Right ventricle myocardium inferior (tissue), 1 donor: ENCODE results near the gene MED6. TPM values are rescaled to one million over a fixed set of nuclear protein-coding genes. Genes with fewer than 3 reads are reported as not detected.

ENCODE experiments used
- ATAC-seq: fragments of 200-7000 bp; cut with Tn5 transposase; one replicate; pipeline ENCODE4 v1.9.1; 2020; ENCODE audit warnings: mild to moderate bottlenecking, moderate library complexity
- DNase-seq: peaks from one replicate; pipeline ENCODE4 v3.0.0; 2021; ENCODE audit errors: missing footprints
- intact Hi-C: fragments of 100-400 bp; cut with DNase I; formaldehyde crosslinking; loops from one replicate; pipeline ENCODE4 v1.11.0; 2022
- long read RNA-seq: library from polyadenylated mRNA; unstranded; transcript quantifications from one replicate; pipeline ENCODE4 v2.0.0, GENCODE V29; 2021
- total RNA-seq: library from RNA; stranded (reverse); fragmentation: NEBNext Ultra II Directional; extraction: Animal tissue kit (Norgen Biotek cat#: 25700); gene quantifications from one replicate; pipeline ENCODE4 v1.2.1, GENCODE V29; 2021
- donor health status: DM: no; HTN: yes; CAD: no; lungs with severe emphysema.

Gene MED6, protein sequence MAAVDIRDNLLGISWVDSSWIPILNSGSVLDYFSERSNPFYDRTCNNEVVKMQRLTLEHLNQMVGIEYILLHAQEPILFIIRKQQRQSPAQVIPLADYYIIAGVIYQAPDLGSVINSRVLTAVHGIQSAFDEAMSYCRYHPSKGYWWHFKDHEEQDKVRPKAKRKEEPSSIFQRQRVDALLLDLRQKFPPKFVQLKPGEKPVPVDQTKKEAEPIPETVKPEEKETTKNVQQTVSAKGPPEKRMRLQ
- 16.7 TPM for total RNA-seq
- long read RNA-seq: 0 reads

DNA sequence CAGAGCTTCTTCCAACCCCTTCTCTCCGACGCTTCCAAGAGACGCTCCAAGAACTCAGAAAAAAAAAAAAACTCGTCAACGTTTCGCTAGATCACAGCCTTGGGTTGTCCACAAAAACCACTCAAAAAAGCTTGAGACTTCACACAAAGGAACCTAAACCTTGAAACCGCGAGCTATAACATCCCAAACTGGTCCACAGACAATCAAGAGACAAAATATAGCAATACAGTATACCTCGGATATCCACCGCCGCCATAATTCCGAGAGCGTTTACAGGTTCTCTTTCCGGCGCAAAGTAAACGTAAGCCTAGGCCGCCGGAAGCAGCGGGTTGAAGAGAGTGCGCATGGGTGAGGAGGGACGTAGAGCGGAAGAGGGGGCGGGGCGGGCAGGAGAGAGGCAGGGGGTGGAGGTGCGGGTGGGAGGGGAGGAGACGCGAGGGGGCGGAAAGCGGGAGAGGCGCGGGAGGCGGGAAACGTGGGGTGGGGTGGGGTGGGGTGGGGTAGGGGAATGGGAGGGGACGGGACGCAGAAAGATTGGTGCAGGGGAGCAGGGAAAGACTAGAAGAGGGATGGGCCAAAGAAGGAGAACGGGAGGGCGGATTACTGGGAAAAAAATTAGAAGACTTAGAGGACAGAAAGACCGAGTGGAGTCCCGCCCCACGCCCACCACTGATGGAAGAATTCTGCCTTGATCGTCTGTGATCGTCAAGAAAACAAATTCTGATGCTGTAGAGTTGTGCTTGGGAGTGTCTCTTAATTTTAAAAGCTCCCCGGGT is at the start of gene MED6:
TSS of gene MED6 (minus strand) at position 274 of the 776 bp plus-strand sequence. CDS start at position 256, 18 bp downstream.
- DNase-seq: peak; percentile 96
- intact Hi-C loops: loop anchor here (5.0 kb wide), 1 partner anchor 217 kb away; no protein-coding TSS in a partner anchor
- peak; percentile 100 for ATAC-seq

DNA sequence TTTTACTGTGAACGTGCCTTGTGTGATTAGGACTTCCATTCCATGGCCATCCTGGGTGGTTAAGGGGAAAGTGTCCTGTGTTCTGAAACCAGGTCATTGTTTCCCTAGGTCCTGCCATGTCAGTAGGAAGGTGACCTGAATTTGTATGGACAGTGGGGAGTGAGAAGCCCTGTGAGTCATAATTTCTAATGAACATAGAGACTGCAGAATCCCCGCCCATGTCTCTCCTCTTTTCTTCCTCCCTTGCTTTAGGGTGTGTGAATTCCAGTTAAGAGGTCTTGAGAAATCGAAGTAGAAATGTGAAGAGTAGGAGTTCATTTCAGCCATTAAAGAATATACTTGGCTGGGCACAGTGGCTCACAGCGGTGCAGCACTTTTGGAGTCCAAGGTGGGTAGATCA is 49.3 kb upstream of the MED6 start:
- intact Hi-C loops: no loop called here
- DNase-seq (no peak), ATAC-seq (no peak)

DNA sequence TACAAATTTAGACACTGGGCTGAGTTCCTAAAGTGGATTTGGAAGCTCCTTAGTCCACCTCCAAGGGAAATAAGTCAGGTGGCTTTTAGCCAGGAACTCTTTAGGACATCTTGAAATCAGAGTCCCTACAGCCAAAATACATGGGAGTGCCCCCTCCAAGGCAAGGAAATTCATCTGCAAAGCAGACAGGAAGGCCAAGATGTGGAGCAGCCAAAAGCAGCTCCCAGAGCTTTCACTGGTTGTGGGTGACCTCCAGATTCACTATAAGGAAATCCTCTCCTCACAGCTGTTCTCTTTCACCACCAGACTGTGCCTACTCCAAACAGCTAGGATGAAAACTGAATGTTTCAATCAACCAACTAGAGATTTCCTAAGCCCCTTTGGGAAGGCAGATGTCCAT is 47.9 kb upstream of the MED6 start:
- ATAC-seq (peak; percentile 81), DNase-seq (no peak)
- intact Hi-C loops: no loop called here

DNA sequence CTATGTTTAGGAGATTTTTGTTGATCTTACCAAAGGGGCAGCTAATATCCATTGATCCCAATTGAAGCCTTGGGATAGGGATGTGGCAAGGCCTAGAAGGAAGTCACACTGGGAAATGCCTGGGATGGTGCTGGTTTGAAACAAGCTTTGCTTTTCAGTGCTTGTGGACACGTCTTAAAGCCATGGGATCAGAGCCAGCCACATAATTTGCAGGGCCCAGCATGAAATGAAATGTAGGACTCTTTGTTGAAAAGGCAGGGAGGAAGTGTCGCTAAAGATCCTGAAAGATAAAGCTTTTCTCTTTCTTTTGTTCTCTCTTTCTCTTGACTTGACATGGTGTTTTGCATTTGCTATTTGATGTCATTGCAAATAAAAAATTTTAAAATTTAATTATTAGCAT is 46.2 kb upstream of the MED6 start:
- DNase-seq (no peak), ATAC-seq (no peak)
- intact Hi-C loops: no loop called here

DNA sequence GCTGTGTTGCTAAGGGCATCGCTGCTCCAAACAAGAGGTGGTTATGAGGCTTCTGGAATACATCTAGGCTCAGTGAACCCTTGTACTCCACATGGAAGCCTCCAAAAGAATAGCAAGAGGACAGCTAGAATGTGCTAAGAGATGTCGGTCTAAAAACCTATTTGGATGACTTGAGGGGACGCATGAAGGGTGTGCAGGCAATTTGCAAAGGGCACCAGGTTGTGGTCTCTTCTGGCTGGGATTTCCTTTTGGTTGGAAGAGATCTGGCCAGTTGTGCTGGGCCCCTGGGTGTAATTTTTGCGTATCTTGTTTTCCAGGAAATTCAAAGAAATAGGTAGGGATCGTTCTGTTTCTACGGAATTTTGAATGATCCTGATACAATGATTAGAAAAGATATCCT is 45.4 kb upstream of the MED6 start:
- DNase-seq: no peak
- intact Hi-C loops: no loop called here
- ATAC-seq: no peak

DNA sequence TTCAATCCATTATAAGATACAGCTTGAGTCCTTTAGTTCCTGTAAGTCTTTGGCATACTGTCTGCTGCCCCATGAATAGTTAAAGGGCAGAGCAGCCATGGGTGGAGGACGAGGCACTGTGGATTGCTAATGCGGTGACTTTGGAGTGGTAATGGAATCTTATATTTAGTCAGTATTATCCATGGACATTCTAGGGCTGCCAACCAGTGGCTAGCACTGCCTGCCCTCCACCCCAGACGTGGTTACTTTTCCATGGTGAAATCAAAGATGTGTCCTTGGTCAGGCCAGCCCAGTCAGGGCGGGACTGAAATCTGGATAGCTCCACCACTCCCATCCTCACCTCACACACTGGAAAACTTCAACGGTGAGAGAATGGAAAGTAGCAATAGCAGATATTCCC is 43.5 kb upstream of the MED6 start:
- intact Hi-C loops: loop anchor here (5.0 kb wide), 1 partner anchor 58 kb away; no protein-coding TSS in a partner anchor
- DNase-seq (no peak), ATAC-seq (no peak)

DNA sequence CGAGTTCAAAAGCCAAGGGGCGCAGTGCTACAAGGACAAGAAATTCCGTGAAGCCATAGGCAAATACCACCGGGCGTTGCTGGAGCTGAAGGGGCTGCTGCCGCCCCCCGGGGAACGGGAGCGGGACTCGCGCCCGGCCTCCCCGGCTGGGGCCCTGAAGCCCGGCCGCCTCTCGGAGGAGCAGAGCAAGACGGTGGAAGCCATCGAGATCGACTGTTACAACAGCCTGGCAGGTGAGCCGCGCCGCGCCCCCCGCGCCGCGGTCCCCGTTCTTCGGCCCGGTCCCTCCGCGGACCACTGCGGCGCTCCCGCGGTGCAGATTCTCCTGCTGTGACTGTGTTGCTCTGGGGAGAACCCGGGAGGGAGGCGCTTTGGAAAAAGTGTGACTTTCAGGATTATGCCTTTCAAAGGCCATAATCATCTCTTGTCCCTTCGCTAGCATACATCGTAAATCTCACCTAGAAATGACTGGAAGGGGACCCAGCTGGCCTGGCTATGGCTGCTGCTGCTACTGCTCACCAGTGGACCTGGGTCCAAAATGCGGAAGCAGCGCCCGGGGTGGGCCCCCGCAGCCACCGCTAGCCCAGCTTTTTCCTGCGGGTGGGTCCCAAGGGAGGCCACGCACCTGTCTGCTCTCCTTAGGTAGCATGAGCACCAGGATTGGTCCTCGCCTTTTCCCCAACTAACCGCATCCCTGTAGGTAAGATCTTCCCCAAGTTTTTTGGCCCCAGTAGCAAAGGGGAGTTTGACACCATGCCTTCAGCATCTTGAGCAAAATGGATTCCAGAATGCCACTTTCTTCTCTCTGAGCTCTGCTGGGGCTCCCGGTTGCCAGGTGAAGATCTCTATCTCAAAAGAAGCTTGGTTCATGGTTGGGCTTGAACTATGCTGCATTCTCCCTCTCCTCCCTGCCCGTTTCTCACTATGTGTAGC is 42.1 kb upstream of the MED6 start:
- intact Hi-C loops: loop anchor here (5.0 kb wide), 1 partner anchor 60 kb away; no protein-coding TSS in a partner anchor
- DNase-seq (no peak), ATAC-seq (no peak)

DNA sequence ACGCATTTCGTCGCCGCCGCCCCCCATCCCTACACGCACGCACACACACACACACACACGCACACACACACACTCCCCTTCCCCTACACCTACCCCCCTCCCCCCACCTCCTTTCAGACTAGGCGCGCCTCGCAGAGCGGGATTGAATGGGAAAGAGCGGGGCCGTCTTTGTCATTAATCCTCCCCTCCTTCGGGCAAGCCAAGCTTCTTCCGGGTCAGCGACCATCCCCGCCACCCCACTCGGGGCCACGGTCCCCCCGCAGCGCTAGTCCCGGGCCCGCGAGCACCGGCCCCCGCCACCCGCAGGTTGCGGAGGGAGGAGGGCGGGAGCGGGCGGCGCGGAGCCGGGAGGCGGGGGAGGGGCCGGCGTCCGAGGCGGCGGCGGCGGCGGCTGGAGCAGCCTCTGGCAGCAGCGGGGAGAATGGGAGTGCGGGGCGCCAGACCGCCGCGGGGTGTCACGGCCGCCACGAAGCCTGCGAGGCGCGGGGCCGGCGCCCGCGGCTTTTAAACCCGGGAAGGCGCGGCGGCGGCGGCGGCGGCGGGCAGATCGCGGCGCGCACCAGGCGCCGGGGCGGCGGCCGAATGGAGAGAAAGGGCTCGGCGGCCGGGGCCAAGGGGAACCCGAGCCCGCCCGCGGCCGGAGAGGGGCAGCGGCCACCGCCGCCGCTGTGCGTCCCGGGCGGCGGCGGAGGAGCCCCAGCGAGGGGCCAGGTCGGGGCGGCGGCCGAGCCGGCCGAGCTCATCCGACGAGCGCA is 41.3 kb upstream of the MED6 start, which contains the start of gene TTC9:
TSS of gene TTC9 (plus strand) at position 369 of the 755 bp plus-strand sequence. CDS start at position 583, 214 bp downstream.
- peak; percentile 73 for DNase-seq
- peak; percentile 45 for ATAC-seq
- intact Hi-C loops: loop anchor here (5.0 kb wide), 1 partner anchor 61 kb away; no protein-coding TSS in a partner anchor

DNA sequence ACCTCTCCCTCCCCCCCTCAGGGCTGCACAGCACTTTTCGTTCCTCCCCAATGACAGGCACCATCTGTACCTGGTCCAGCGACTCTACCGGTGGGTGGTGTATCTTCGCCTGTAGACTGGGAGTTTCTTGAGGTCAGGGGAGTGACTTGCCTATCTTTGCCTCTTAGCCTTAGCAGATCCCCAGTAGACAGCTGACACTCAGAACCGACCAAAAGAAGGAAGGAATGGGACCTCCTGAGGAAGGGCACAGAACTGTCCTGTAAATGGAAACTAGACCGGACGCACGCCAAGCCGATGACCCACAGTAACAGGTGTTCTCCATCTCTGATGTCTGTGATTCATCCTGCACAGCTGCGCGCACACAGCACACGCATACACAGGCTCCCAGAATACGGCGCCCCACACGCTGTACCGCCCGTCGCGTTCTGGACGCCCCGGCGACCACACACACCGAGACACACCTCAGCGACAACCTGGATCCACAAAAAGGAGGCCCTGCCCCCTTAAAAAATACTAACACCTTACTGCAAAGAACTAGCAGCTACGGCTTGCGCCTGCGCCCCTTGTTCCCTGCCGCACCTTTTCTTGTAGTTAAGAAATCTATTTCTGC is 40.6 kb upstream of the MED6 start:
- no peak for DNase-seq
- peak; percentile 52 for ATAC-seq
- intact Hi-C loops: loop anchor here (5.0 kb wide), 1 partner anchor 61 kb away; no protein-coding TSS in a partner anchor

DNA sequence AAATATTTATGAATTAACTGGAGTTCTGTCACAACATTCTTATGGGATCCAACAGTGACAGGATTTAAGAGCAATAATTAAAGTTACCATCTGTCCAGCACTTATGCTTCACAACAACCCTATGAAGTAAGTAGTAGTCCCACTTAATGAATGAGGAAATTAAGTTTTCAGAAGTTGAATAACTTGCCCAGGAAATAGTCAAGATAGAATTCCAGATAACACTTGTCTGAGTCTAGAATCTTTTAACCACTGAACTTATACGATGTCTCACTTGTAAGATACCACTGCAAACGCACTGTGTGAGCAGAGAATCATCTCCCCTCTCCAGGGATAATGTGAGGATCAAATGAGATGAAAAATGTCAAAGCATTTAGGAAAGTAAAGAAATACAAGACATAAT is 38.0 kb upstream of the MED6 start:
- intact Hi-C loops: no loop called here
- ATAC-seq (no peak), DNase-seq (no peak)

DNA sequence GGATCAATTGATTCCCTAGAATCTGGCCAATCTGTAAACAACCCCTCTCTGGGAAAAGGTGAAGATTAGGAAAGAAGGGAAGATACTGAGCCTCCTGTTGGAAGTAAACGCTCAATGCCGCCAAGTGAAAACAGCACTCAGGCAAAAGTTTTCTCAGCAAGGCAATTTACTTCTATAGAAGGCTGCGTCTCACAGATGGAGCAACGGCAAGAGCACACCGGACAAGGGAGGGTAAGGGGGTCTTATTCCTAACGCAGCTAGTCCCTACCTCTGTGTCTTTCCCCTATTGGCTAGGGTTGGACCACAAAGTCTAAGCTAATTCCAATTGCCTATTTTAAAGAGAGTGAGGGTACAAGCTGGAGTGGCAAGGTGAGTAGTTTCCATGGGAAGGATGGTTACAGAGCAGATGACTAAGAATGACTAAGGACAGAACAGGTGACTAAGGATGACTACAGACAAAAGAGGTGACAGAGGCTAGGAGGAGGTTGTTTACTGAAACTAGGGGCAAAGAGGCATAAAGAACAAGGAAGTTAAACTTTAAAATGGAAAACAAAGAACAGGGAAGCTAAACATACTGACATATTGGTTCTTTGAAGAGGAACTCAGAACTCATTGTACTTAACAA is 35.6 kb upstream of the MED6 start:
- intact Hi-C loops: no loop called here
- DNase-seq (no peak), ATAC-seq (no peak)

DNA sequence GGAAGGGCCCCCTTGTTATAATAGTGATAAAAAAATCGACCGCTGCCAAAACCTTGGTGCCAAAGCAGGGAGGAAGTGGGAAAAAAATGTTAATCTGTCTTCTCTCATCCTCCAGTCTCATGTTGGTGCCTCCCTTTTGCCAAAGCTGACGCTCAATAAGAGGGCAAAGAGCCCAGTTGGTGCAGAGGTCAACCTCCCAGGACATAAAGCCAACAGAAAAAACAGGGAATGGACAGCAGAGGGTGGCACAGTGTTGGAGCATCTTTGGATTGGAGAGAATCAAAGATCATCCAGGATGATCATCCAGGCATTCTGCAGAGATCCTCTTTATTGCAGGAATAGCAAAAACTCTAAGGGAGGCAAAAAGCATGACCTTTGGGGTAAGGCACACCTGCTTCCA is 31.5 kb upstream of the MED6 start:
- intact Hi-C loops: no loop called here
- ATAC-seq (no peak), DNase-seq (no peak)

DNA sequence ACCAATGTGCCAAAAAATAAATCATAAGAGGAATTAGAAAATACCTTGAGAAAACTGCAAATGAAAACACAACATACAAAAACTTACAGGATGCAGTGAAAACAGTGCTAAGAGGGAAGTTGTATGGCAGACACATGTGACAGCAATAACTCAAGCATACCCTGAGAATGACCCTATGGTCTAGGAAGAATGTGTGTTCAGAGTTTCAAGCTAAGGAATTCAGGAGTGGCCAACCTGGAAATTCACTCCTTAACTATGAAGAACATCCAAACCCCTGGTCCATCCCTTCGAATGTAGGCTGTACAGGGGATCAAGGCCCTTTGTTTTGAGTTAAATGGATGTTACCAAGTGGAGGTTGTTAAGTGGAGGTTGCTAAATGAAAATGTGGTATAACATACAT is 24.5 kb upstream of the MED6 start:
- no peak for DNase-seq
- no peak for ATAC-seq
- intact Hi-C loops: loop anchor here (5.0 kb wide), 1 partner anchor 192 kb away; no protein-coding TSS in a partner anchor

DNA sequence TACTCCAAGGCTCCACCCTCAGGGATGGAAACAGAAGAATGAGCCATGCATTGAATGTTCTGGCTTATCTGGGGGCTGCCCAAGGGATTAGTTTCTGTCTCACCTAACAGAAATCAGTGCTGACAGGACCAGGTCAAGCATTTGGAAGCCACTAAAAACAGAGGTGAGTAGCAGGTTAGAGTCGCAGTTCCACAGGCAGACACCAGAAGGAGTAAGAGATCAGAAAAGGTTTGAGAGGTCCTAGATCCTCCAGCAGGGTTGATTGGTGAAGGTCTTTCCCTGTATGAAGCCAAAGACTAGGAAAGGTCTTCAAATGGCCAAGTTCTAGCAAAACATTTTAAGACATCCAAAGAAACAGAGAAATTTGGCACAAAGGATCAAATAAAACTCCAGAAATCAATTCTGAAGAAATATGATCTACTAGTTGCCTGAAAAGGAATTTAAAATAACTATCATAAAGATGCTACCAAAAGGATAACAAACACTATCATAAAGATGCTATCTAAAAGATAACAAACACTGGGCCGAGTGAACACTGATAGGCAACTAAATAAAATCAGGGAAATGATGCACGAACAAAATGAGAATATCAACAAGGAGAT is 21.8 kb upstream of the MED6 start:
- ATAC-seq (peak; percentile 42), DNase-seq (no peak)
- intact Hi-C loops: loop anchor here (2.0 to 5.0 kb wide), 2 partner anchors 91 to 195 kb away; no protein-coding TSS in a partner anchor

DNA sequence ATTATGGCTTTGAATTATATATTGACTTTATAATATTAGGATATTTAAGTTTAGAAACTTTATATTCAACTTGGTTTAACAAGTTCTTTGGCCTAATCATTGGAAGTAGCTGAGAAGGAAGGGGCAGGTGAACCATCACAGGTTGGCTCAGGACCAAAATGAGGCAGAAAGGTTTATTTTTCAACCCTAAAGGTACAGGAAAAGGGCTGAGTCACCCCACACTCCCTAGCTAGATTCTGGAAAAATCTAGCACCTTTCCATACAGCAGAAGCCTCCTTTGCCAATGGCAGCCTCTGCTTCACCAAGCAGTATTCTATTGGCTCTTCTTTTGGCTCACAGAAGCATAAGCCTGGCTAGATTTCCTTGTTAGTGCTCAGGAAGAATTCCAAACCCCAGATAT is 19.3 kb upstream of the MED6 start:
- DNase-seq (no peak), ATAC-seq (no peak)
- intact Hi-C loops: loop anchor here (5.0 kb wide), 1 partner anchor 198 kb away; no protein-coding TSS in a partner anchor

DNA sequence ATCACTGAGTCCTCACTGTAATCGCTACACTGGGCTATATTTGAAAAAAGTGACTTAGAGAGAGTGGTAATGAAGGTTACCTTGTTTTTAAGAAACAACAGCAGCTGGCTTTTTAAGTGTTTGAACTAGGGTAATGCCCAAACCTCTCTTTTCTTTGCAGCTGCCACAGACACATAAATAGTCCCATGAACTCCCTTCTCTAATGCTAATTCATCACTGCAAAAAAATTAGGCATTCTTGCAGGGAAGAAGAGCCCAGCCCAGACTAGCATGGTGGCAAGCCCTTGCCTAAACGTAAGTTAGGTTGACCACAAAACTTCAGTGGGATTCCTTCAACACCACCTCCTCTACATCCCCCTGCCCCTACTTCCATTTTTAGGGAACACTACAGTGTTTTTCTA is 17.9 kb upstream of the MED6 start:
- intact Hi-C loops: no loop called here
- ATAC-seq (no peak), DNase-seq (no peak)

DNA sequence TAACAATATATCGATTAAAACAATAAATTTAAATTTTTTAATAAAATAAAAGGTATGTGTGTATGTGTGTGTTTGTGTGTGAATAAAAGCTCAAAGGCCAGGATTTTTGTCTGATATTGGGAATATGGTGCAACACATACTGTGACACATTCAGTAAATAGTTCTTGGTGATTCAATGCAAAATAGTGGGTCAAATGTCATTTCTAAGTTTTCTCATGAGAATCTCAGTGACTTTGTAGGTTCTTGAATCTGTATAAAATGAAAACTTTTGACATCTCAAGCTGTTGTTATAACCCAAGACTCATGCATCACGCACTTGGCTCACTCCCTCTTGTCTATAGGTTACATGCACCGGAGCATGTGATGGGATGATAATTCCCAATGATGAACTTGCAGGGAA is 16.2 kb upstream of the MED6 start:
- intact Hi-C loops: no loop called here
- no peak for ATAC-seq
- no peak for DNase-seq
